Left ventricle myocardium inferior (tissue), 1 donor: ENCODE results near the gene SLC30A1. TPM values are rescaled to one million over a fixed set of nuclear protein-coding genes. Genes with fewer than 3 reads are reported as not detected.

Source experiments
- DNase-seq: peaks from one replicate; pipeline ENCODE4 v3.0.0-alpha.2; 2020
- H3K27ac ChIP-seq: fragments of 200-600 bp; replicated peaks from 2 replicates; pipeline ENCODE4 v1.8.0; 2021
- H3K27me3 ChIP-seq: fragments of 200-600 bp; 2 replicates; pipeline ENCODE4 v1.8.0; 2021; ENCODE audit warnings: low read depth
- H3K36me3 ChIP-seq: fragments of 200-600 bp; 2 replicates; pipeline ENCODE4 v1.8.0; 2021
- H3K4me1 ChIP-seq: fragments of 200-600 bp; 2 replicates; pipeline ENCODE4 v1.8.0; 2021
- H3K4me3 ChIP-seq: fragments of 200-600 bp; 2 replicates; pipeline ENCODE4 v1.8.0; 2021; ENCODE audit warnings: mild to moderate bottlenecking, moderate library complexity
- H3K9me3 ChIP-seq: fragments of 200-600 bp; replicated peaks from 2 replicates; pipeline ENCODE4 v1.8.0; 2021
- CTCF ChIP-seq: fragments of 200-600 bp; IDR thresholded peaks from 2 replicates; pipeline ENCODE4 v1.8.0; 2021; ENCODE audit warnings: antibody characterized with exemption, mild to moderate bottlenecking, borderline replicate concordance
- intact Hi-C: fragments of 100-400 bp; cut with micrococcal nuclease; formaldehyde crosslinking; loops from one replicate; pipeline ENCODE4 v1.11.0; 2022
- total RNA-seq: library from RNA; stranded (reverse); fragmentation: NEBNext Ultra II Directional; extraction: Animal tissue kit (Norgen Biotek cat#: 25700); gene quantifications from one replicate; pipeline ENCODE4 v1.2.1, GENCODE V29; 2021
- donor health status: DM: no; HTN: yes; CAD: no; lungs with severe emphysema.

The SLC30A1 gene
- total RNA-seq, 1 donor from 2014 or later: 11.5 TPM

GRCh38 chr1:211621447-211622198, 42.7 kb upstream of the SLC30A1 start:
- intact Hi-C loops: no loop called here
- no peak for TF ChIP-seq CTCF
- no peaks in the 10 kb centered on the region for H3K36me3 ChIP-seq
- H3K9me3 ChIP-seq: no peaks in the 10 kb centered on the region
- H3K27ac ChIP-seq: no peak overlapping the region
- peaks cover 11% of the 10 kb centered on the region for H3K4me1 ChIP-seq
- no peak overlapping the region for H3K4me3 ChIP-seq
- DNase-seq: peak; percentile 33
- H3K27me3 ChIP-seq: no peaks in the 10 kb centered on the region

DNA sequence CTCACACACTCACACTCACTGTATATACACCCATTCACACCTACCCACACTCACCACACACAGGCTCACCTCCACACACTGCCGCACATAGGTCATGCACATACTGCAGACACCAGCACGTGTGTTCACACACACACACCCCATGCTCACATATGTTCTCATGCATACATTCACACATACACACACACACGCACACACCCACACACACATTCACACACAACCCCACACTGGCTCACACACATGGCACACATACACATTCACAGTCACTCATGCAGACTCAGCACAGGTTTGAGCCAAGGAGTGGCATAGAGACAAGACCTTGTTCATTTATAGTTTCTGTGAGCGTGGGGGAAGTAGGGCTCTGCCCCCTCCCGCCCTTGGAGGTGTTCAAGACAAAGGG, 41.1 kb upstream of the SLC30A1 start:
- Histone ChIP-seq H3K4me3 (no peak overlapping the region), H3K36me3 (no peaks in the 10 kb centered on the region), H3K9me3 (no peaks in the 10 kb centered on the region), H3K27ac (no peak overlapping the region), H3K27me3 (no peaks in the 10 kb centered on the region), H3K4me1 (peaks cover 16% of the 10 kb centered on the region)
- intact Hi-C loops: no loop called here
- TF ChIP-seq CTCF: no peak
- no peak for DNase-seq

- no peak for TF ChIP-seq CTCF
- intact Hi-C loops: no loop called here
These were observed 40.4 kb upstream of the SLC30A1 start for GRCh38 chr1:211619033-211619996.

DNA sequence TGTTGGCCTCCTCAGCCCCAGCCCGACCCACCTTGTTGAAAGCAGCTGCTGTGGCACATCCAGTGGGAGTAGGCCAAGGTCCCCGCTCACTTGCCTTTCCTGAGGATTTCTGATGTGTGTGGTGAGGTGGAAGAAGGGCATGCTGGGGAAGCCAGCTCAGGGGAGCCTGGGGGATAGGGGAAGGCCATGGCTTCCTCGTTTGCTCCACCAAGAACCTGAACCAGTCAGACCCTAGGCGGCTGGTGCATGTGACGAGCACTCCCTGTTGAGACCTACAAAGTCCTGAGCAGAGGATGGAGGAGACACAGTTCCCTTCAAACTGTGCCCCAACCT, 38.0 kb upstream of the SLC30A1 start:
- no peak for TF ChIP-seq CTCF
- Histone ChIP-seq H3K4me1 (peaks cover 34% of the 10 kb centered on the region), H3K36me3 (no peaks in the 10 kb centered on the region), H3K4me3 (no peak overlapping the region), H3K27ac (peak overlapping the region; percentile 71), H3K9me3 (no peaks in the 10 kb centered on the region), H3K27me3 (no peaks in the 10 kb centered on the region)
- no peak for DNase-seq
- intact Hi-C loops: no loop called here

More at GRCh38 chr1:211619033-211619996, 40.4 kb upstream of the SLC30A1 start:
- no peak overlapping the region for H3K27ac ChIP-seq
- no peaks in the 10 kb centered on the region for H3K27me3 ChIP-seq
- DNase-seq: no peak
- no peak overlapping the region for H3K4me3 ChIP-seq
- H3K4me1 ChIP-seq: peaks cover 16% of the 10 kb centered on the region
- H3K9me3 ChIP-seq: no peaks in the 10 kb centered on the region
- H3K36me3 ChIP-seq: no peaks in the 10 kb centered on the region

DNA sequence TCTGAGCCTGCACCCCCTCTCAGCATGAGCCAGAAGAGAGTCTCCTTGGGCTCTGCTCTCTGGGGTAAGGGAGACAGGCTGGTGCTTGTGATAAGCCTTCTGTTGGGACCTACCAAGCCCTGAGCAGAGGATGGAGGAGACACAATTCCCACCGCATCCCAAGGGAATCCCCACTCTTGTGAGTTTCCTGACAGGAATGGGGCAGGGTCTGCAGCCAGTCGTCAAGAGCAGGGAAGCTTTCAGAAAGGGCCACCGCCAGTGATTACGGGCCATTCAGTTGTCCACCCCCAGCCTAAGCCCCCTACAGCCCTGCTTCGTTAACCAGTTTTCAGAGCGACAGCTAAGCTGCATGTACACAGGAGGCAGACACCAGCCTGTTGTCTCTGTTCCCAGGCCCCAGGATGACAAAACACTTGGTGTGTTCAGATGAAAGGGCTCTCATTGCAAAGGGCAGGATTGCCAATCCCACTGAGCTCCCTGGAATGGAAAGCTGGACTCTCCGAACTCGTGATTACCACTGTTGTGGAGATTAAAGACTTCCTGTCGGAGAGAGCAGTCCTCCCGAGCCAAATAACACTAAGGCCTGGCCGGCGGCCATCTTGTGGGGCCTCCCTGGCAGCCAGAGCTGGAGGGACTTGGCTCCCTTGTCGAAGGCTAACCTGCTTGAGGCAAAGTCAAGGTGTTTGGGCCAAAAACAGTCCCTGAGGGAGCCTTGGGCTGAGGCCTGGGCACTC, 37.4 kb upstream of the SLC30A1 start:
- H3K4me1 ChIP-seq: peaks cover 34% of the 10 kb centered on the region
- H3K4me3 ChIP-seq: no peak overlapping the region
- DNase-seq: peak; percentile 66
- intact Hi-C loops: no loop called here
- no peaks in the 10 kb centered on the region for H3K36me3 ChIP-seq
- peak overlapping the region; percentile 71 for H3K27ac ChIP-seq
- no peaks in the 10 kb centered on the region for H3K27me3 ChIP-seq
- TF ChIP-seq CTCF: no peak
- no peaks in the 10 kb centered on the region for H3K9me3 ChIP-seq
